Spleen (tissue), 7 donors: ENCODE measurements around the gene SEPTIN10.

Experiments used
- POLR2A ChIP-seq, 3 donors: fragments of 450-650 bp; IDR thresholded peaks; one replicate each; pipeline ENCODE4 v1.5.1; 2017; ENCODE audit warnings: antibody characterized with exemption in 3 of 3, mild to moderate bottlenecking in 1 of 3
- TF ChIP-seq, protein P1 (sequence below), 11 experiments: fragments of 200-600 bp in 7 of 11; fragments of 450-650 bp in 4 of 11; sonication (generic) in 4 of 11; IDR thresholded peaks in 8 of 11; conservative IDR thresholded peaks in 3 of 11; 1 replicate in 7 of 11; 2 replicates in 4 of 11; pipeline versions ENCODE4 v1.4.0 to v1.8.0; 2016 to 2021; ENCODE audit warnings: antibody characterized with exemption in 11 of 11, inconsistent platforms in 4 of 11, mild to moderate bottlenecking in 1 of 11
- donor health status: DM: no; HTN: no; CAD: no; lungs with moderate emphysema.
- donor health status: DM: no; HTN: no; CAD: no.
- donor health status: DM: no; HTN: no; CAD: no.

DNA sequence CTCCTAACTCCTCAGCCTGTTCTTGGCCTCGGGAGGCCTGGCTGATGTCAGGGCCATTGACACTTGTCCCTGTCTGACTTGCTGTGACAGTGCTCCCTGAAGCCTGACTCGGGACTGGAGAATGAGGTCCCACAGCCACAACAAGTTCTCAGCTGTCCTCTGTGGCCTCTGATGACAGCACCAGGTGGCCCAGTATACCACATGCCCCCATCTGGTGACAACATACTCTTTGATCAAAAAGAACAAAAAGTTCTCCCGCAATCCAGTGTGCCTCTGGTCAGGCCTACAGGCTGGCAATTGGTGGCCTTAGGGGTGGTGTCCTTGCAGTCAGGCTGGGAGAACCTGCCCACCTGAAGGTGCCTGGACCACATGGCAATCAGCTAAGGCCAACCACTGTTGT lies 102.6 kb downstream of the SEPTIN10 start:
- TF ChIP-seq, protein P1, sequence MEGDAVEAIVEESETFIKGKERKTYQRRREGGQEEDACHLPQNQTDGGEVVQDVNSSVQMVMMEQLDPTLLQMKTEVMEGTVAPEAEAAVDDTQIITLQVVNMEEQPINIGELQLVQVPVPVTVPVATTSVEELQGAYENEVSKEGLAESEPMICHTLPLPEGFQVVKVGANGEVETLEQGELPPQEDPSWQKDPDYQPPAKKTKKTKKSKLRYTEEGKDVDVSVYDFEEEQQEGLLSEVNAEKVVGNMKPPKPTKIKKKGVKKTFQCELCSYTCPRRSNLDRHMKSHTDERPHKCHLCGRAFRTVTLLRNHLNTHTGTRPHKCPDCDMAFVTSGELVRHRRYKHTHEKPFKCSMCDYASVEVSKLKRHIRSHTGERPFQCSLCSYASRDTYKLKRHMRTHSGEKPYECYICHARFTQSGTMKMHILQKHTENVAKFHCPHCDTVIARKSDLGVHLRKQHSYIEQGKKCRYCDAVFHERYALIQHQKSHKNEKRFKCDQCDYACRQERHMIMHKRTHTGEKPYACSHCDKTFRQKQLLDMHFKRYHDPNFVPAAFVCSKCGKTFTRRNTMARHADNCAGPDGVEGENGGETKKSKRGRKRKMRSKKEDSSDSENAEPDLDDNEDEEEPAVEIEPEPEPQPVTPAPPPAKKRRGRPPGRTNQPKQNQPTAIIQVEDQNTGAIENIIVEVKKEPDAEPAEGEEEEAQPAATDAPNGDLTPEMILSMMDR (IDR thresholded peaks at IDR 0.05 in 8 of 11, conservative IDR thresholded peaks at IDR 0.05 in 3 of 11) = peak in 1 of 11 experiments; percentile 1
- no peak for TF ChIP-seq POLR2A (IDR thresholded peaks at IDR 0.05)
